HepG2 (cell line): ENCODE data around the gene NARF. TPM values are rescaled to one million over a fixed set of nuclear protein-coding genes. Genes with fewer than 3 reads are reported as not detected.
A peak's percentile ranks its signal among the peaks of the same experiment; 100 is the strongest.

Experiments
- CBX5 ChIP-seq: sonication (generic); formaldehyde crosslinking; IDR thresholded peaks from 2 replicates; pipeline ENCODE4 v1.4.0; 2020; ENCODE audit warnings: missing genetic modification reagents, borderline replicate concordance
- ELF1 ChIP-seq: sonication (generic); formaldehyde crosslinking; IDR thresholded peaks from 2 replicates; pipeline ENCODE4 v1.4.0; 2020; ENCODE audit warnings: missing genetic modification reagents
- GATA4 ChIP-seq: sonication (generic); IDR thresholded peaks from 2 replicates; pipeline ENCODE4 v1.6.1; 2016; ENCODE audit warnings: antibody characterized with exemption, low read depth, borderline replicate concordance
- HDAC2 ChIP-seq: sonication (generic); formaldehyde crosslinking; IDR thresholded peaks from 2 replicates; pipeline ENCODE4 v1.4.0; 2020; ENCODE audit warnings: missing genetic modification reagents
- MXD4 ChIP-seq: IDR thresholded peaks from 2 replicates; pipeline ENCODE4 v1.6.1; 2016; ENCODE audit warnings: mild to moderate bottlenecking, missing biosample characterization, missing genetic modification reagents
- NCOA2 ChIP-seq: sonication (generic); formaldehyde crosslinking; IDR thresholded peaks from 2 replicates; pipeline ENCODE4 v1.8.0; 2022; ENCODE audit warnings: inconsistent platforms
- SP4 ChIP-seq: sonication (generic); formaldehyde crosslinking; IDR thresholded peaks from 2 replicates; pipeline ENCODE4 v1.8.1; 2023; ENCODE audit warnings: mild to moderate bottlenecking, missing genetic modification reagents
- THYN1 ChIP-seq: sonication (generic); formaldehyde crosslinking; IDR thresholded peaks from 2 replicates; pipeline ENCODE4 v1.8.1; 2023; ENCODE audit warnings: low read depth, mild to moderate bottlenecking, moderate library complexity, missing genetic modification reagents, borderline replicate concordance
- ZC3H4 ChIP-seq: sonication (generic); formaldehyde crosslinking; IDR thresholded peaks from 2 replicates; pipeline ENCODE4 v1.4.0; 2020; ENCODE audit warnings: missing genetic modification reagents, borderline replicate concordance
- ZFP36 ChIP-seq: fragments of 150-350 bp; IDR thresholded peaks from 2 replicates; pipeline ENCODE4 v1.6.1; 2018; ENCODE audit warnings: borderline replicate concordance, low read length, low read depth; ENCODE audit not compliant: partially characterized antibody
- ZKSCAN5 ChIP-seq: sonication (generic); formaldehyde crosslinking; IDR thresholded peaks from 2 replicates; pipeline ENCODE4 v1.5.1; 2020; ENCODE audit warnings: mild to moderate bottlenecking, missing genetic modification reagents
- ZNF24 ChIP-seq: fragments of 450-650 bp; IDR thresholded peaks from 2 replicates; pipeline ENCODE4 v1.6.1; 2017; ENCODE audit warnings: antibody characterized with exemption, mild to moderate bottlenecking
- ZNF451 ChIP-seq: sonication (generic); formaldehyde crosslinking; IDR thresholded peaks from 2 replicates; pipeline ENCODE4 v1.5.0; 2020; ENCODE audit warnings: mild to moderate bottlenecking, missing genetic modification reagents
- ZNF552 ChIP-seq: sonication (generic); formaldehyde crosslinking; IDR thresholded peaks from 2 replicates; pipeline ENCODE4 v1.9.0; 2022; ENCODE audit warnings: missing genetic modification reagents, mild to moderate bottlenecking, borderline replicate concordance
- ZNF629 ChIP-seq: sonication (generic); formaldehyde crosslinking; conservative IDR thresholded peaks from 2 replicates; pipeline ENCODE4 v1.5.0; 2020; ENCODE audit warnings: missing genetic modification reagents
- ZNF691 ChIP-seq: sonication (generic); formaldehyde crosslinking; IDR thresholded peaks from 2 replicates; pipeline ENCODE4 v1.4.0; 2020; ENCODE audit warnings: missing genetic modification reagents, low read depth, mild to moderate bottlenecking, borderline replicate concordance
- ZNF782 ChIP-seq: sonication (generic); formaldehyde crosslinking; IDR thresholded peaks from 2 replicates; pipeline ENCODE4 v1.4.0; 2020; ENCODE audit warnings: missing genetic modification reagents, mild to moderate bottlenecking, borderline replicate concordance
- ZSCAN20 ChIP-seq: sonication (generic); formaldehyde crosslinking; IDR thresholded peaks from 2 replicates; pipeline ENCODE4 v1.4.0; 2020; ENCODE audit warnings: missing genetic modification reagents, mild to moderate bottlenecking, borderline replicate concordance
- polyA plus RNA-seq, 8 experiments: library from polyadenylated mRNA; depleted of rRNA in 3 of 8; stranded (reverse) in 7 of 8; unstranded in 1 of 8; fragments of >200 nt; fragmentation: Illumina TruSeq in 4 of 8; extraction: Trizol in 4 of 8; gene quantifications; 2 replicates each; pipeline versions ENCODE4 v1.2.1 to v1.2.3, GENCODE V29; 2011 to 2016; ENCODE audit warnings: low read depth in 4 of 8, missing spikeins in 1 of 8, mixed read lengths in 1 of 8; ENCODE audit not compliant: insufficient read depth in 1 of 8
- total RNA-seq, 5 experiments: library from RNA; depleted of rRNA; stranded (reverse); fragments of >200 nt; fragmentation: Illumina TruSeq; extraction: Trizol; gene quantifications; 2 replicates each; pipeline ENCODE4 v1.2.3, GENCODE V29; 2016; ENCODE audit warnings: low read depth in 1 of 5
- TF ChIP-seq, protein P1 (sequence below): sonication (generic); formaldehyde crosslinking; IDR thresholded peaks from 2 replicates; pipeline ENCODE4 v1.4.0; 2020; ENCODE audit warnings: mild to moderate bottlenecking, missing genetic modification reagents
- TF ChIP-seq, protein P2 (sequence below): sonication (generic); formaldehyde crosslinking; IDR thresholded peaks from 2 replicates; pipeline ENCODE4 v1.4.0; 2020; ENCODE audit warnings: mild to moderate bottlenecking, missing genetic modification reagents, borderline replicate concordance
- TF ChIP-seq, protein P3 (sequence below): IDR thresholded peaks from 2 replicates; pipeline ENCODE4 v1.6.1; 2016; ENCODE audit warnings: mild to moderate bottlenecking, missing biosample characterization, missing genetic modification reagents
- TF ChIP-seq, protein P4 (sequence below): sonication (generic); formaldehyde crosslinking; IDR thresholded peaks from 2 replicates; pipeline ENCODE4 v1.4.0; 2020; ENCODE audit warnings: mild to moderate bottlenecking, missing genetic modification reagents

The NARF gene
- total and polyA plus RNA-seq, 2 of the 13 experiments (the other 11 are each of a cell fraction or from before 2014, with no cell fraction given), result 61.1 to 144 TPM

DNA sequence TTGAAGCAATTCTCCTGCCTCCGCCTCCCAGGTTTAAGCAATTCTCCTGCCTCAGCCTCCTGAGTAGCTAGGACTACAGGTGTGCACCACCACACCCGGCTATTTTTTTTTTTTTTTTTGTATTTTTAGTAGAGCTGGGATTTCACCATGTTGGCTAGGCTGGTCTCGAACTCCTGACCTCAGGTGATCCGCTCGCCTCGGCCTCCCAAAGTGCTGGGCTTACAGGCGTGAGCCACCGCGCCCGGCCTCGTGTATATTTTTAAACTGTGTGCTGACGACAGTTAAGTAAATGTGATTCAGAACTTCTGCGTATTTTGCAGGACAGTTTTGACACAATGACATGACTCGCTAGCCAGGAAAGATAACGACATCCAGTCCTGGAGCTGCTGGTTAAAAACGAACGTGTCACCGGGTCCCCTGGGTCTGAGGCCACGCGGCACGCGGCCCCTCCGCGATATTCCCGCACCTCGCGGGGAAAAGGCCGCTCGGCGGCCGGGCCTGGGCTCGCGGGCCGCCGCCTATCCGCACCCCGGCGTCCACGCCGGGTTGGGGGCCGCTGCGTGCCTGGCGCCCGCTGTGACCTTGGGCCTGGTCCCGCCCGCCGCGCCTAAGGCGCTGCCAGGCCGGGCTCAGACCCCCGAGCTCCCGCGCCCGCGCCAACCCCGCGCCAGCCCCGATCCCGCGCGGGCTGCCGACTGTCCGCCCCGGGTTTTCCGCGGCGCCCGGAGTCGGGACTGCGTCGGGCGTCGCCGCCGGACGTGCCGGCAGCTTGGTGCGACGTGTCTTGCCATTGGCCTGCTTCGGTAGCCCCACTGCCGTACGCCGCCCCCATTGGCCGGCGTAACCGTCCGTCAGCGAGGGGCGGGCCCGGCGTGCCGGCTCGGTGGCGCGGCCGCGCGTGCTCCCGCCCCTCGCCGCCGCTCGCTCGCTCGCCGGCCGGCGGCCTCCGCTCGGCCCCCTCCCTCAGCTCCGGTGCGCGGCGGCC, 60.6 kb downstream of the NARF start, which contains the start of gene FOXK2 (continued):
- peak; percentile 44; the same call in 1 of the 2 replicates for TF ChIP-seq ZNF691 (CRISPR knock-in tag)
- TF ChIP-seq ZNF782 (CRISPR knock-in tag), result peak; percentile 81; the same call in 1 of the 2 replicates
- TF ChIP-seq, protein P1, sequence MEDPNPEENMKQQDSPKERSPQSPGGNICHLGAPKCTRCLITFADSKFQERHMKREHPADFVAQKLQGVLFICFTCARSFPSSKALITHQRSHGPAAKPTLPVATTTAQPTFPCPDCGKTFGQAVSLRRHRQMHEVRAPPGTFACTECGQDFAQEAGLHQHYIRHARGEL (CRISPR knock-in tag), result no peak
- TF ChIP-seq CBX5 (CRISPR knock-in tag), result no peak; the same call in 1 of the 2 replicates
- TF ChIP-seq ELF1 (CRISPR knock-in tag), result no peak
- TF ChIP-seq NCOA2 (CRISPR knock-in tag), result peak; percentile 24; the same call in 1 of the 2 replicates
- TF ChIP-seq ZFP36, result no peak
- peak; percentile 68; the same call in 1 of the 2 replicates for TF ChIP-seq ZNF24
- TF ChIP-seq, protein P2, sequence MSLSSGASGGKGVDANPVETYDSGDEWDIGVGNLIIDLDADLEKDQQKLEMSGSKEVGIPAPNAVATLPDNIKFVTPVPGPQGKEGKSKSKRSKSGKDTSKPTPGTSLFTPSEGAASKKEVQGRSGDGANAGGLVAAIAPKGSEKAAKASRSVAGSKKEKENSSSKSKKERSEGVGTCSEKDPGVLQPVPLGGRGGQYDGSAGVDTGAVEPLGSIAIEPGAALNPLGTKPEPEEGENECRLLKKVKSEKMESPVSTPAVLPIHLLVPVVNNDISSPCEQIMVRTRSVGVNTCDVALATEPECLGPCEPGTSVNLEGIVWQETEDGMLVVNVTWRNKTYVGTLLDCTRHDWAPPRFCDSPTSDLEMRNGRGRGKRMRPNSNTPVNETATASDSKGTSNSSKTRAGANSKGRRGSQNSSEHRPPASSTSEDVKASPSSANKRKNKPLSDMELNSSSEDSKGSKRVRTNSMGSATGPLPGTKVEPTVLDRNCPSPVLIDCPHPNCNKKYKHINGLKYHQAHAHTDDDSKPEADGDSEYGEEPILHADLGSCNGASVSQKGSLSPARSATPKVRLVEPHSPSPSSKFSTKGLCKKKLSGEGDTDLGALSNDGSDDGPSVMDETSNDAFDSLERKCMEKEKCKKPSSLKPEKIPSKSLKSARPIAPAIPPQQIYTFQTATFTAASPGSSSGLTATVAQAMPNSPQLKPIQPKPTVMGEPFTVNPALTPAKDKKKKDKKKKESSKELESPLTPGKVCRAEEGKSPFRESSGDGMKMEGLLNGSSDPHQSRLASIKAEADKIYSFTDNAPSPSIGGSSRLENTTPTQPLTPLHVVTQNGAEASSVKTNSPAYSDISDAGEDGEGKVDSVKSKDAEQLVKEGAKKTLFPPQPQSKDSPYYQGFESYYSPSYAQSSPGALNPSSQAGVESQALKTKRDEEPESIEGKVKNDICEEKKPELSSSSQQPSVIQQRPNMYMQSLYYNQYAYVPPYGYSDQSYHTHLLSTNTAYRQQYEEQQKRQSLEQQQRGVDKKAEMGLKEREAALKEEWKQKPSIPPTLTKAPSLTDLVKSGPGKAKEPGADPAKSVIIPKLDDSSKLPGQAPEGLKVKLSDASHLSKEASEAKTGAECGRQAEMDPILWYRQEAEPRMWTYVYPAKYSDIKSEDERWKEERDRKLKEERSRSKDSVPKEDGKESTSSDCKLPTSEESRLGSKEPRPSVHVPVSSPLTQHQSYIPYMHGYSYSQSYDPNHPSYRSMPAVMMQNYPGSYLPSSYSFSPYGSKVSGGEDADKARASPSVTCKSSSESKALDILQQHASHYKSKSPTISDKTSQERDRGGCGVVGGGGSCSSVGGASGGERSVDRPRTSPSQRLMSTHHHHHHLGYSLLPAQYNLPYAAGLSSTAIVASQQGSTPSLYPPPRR (CRISPR knock-in tag), result peak; percentile 41; the same call in 1 of the 2 replicates
- TF ChIP-seq, protein P3, sequence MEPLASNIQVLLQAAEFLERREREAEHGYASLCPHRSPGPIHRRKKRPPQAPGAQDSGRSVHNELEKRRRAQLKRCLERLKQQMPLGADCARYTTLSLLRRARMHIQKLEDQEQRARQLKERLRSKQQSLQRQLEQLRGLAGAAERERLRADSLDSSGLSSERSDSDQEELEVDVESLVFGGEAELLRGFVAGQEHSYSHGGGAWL (CRISPR knock-in tag), result peak; percentile 53; the same call in 1 of the 2 replicates
- TF ChIP-seq THYN1, result no peak
- TF ChIP-seq ZNF451, result peak; percentile 43; the same call in 1 of the 2 replicates
- no peak for TF ChIP-seq ZKSCAN5
- TF ChIP-seq MXD4 (CRISPR knock-in tag), result peak; percentile 86
- TF ChIP-seq, protein P4, sequence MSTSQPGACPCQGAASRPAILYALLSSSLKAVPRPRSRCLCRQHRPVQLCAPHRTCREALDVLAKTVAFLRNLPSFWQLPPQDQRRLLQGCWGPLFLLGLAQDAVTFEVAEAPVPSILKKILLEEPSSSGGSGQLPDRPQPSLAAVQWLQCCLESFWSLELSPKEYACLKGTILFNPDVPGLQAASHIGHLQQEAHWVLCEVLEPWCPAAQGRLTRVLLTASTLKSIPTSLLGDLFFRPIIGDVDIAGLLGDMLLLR (CRISPR knock-in tag), result peak; percentile 49; the same call in 1 of the 2 replicates
- peak; percentile 49 for TF ChIP-seq HDAC2 (CRISPR knock-in tag)
- peak; percentile 82; the same call in 1 of the 2 replicates for TF ChIP-seq ZC3H4 (CRISPR knock-in tag)
- TF ChIP-seq ZNF629 (CRISPR knock-in tag), result no peak; the same call in 1 of the 2 replicates
- TF ChIP-seq SP4 (CRISPR knock-in tag), result peak; percentile 90
- TF ChIP-seq ZNF552, result no peak
- peak; percentile 93 for TF ChIP-seq ZSCAN20 (CRISPR knock-in tag)
- no peak for TF ChIP-seq GATA4
